ENCODE measurements around the gene SGCG.

The SGCG gene

GRCh38 chr13:23344931-23345595, 164.3 kb downstream of the SGCG start:
- DNase-seq: no peak

DNA sequence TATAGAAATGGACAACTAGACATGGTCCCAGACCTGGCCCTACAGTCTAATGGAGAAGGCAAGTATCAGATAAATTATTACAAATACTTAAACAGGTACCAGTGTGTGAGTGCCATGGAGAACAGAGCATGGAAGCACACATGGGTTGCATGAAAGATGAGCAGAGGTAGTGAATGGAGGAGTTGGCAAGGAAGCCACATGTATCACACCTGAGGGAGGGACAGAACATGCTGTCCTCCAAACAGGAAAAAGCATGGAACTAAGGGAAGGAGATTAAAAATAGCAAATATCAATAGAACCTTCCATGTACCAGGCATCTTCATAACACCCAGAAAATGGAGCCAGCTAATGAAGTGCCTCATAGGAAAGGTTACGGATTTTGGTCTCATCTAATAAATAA, 166.8 kb downstream of the SGCG start:
- no peak for DNase-seq

- no peak for DNase-seq
These were observed 167.7 kb downstream of the SGCG start for GRCh38 chr13:23348262-23349127.

DNA sequence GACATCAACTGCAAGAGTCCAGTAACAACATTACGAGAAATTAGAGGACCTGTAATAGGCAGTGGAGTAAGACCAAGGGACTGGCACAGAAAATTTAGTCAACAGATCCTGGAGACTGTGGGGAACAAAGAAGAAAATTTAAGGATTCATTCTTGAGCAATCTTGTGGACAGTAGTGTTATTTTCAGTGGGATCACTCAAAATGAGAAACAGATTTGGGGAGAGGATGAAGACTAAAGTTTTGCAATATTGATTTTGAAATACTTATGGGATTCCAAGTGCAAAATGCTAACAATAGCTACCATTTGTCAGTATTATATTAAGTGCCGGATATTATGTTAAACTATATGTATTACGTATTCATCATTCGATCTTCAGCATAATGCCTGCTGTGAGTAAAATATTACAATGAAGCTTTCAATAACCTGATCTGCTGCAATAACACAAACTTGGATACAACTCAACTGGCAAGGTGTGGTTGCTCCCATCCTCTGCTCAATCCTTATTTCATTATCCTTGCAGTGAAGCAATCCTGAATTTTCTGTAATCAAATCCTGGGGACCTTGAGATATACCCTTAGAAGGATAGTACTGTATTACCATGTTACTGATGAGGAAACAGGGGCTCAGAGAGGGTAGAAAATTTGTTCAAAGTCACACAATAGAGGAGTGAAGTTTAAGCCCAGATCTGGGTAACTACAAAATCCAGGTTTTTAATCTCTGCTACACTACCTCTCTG, 168.6 kb downstream of the SGCG start:
- no peak for DNase-seq

DNA sequence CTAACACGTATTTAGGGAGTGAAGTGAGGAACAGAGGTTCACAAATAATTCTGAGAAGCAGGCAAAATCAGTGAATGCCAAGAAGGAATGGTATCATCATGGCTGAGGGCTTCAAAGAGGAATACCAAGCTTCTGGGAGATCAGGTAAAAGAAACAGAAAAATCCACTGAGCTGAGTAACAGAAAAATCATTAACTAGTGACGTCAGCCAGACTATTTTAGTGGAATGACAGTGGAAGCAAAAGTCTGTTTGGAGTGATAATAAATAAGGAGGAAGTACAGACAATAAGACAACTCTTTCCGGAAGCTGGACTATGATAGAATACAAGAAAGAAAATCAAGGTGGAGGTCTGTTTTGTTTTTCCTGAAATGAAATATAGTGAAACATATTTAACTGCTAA, 169.2 kb downstream of the SGCG start:
- DNase-seq: no peak

- DNase-seq: no peak
These were observed 171.4 kb downstream of the SGCG start for GRCh38 chr13:23352161-23352560.

- no peak for DNase-seq
These were observed 173.7 kb downstream of the SGCG start for GRCh38 chr13:23354520-23354919.

DNA sequence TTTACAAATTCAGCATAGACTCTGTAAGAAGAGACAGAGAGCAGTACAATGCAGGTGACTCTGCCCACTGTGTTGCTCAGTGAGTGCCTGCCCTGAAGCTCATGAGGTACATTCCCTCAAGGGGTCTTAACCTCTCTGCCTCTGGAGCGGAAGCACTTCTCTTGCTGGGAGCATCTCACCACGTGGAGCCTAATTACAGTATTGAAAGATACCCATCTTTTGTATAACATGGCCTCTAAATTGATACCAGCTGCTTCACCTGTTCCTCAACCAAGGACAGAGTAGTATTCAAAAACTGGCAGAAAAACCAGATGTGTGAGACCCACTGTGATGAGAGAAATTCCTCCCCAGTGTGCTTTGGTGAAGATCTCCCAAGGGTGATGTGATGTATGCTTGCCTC, 175.6 kb downstream of the SGCG start:
- DNase-seq: no peak

GRCh38 chr13:23357349-23357748, 176.6 kb downstream of the SGCG start:
- DNase-seq: no peak

- no peak for DNase-seq
These were observed 179.1 kb downstream of the SGCG start for GRCh38 chr13:23359882-23360281.

DNA sequence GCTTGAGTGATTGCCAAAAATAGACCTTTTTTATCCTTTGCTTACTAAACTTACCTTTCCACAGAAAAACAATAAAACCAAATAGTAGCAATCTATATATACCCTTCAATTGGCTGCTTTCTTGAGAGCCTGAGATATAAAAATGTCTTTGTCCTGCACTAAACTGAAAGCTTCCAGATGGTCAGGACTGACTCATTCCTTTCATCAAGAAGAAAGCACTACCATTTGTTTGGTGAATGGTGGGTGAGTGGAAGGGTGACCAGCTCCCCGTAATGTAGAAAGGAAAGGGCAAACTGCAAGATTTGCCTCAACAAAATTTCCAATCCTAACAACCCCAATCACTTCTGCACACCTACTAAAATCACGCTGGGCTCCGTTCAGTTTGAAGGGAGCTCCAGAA, 184.9 kb downstream of the SGCG start:
- DNase-seq: no peak

GRCh38 chr13:23367907-23368306, 187.1 kb downstream of the SGCG start:
- no peak for DNase-seq

DNA sequence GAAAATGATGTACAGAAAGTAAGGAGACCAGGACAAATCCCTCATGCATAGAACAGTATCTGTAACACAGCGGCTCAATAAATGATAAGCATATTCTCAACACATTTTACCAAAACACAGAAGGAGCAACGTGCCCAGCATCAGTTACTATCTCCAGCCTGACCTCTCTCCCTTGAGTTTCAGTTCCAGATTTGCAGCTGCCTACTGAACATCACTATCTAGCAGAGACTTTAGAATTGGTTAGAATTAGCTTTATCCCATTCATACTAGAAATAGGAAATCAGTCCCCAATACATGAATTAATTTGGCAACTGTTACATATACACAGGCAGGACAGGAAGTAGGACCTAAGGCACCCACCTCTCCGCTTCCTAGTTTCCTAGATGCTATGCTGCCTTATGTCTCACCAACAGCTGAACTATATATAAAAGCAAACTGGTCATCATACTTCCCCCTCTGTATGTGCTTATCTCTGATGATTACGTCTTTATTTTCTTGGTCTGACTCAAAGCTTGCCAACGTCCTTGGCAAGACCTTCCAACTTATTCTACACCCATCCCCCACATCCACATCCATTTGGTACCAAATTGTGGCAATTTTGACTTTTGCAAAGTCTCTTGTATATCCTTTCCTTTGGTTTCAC, 191.6 kb downstream of the SGCG start:
- DNase-seq: no peak

Data from NCI-H446 treated with DMSO at 0.1 percent for 48 hours (cell line).